Prostate gland (tissue), 2 donors: Measurements from ENCODE around the gene GLIPR2. TPM values are rescaled to one million over a fixed set of nuclear protein-coding genes. Genes with fewer than 3 reads are reported as not detected.
"Not testable (repeated sequence)": the region's sequence is repeated elsewhere in the genome, so short reads cannot be mapped to it uniquely, and the experiment has no call there.

Experiments
- DNase-seq: peaks from one replicate; pipeline ENCODE4 v3.0.0-alpha.2; 2019; ENCODE audit warnings: low spot score
- H3K27ac ChIP-seq, 2 donors: fragments of 200-600 bp; sonication (generic); 2 replicates each; pipeline ENCODE4 v1.5.1; 2017 to 2019
- H3K27me3 ChIP-seq: fragments of 200-600 bp; sonication (generic); replicated peaks from 2 replicates; pipeline ENCODE4 v1.5.1; 2019; ENCODE audit not compliant: insufficient read depth
- H3K36me3 ChIP-seq, 2 donors: fragments of 200-600 bp; sonication (generic); 1 replicate in 1 of 2; 2 replicates in 1 of 2; pipeline versions ENCODE4 v1.5.1 to v1.8.1; 2017 to 2019
- H3K4me1 ChIP-seq: fragments of 200-600 bp; sonication (generic); replicated peaks from 2 replicates; pipeline ENCODE4 v1.5.1; 2019
- H3K4me3 ChIP-seq, 2 donors: fragments of 200-600 bp; sonication (generic); 2 replicates each; pipeline ENCODE4 v1.5.1; 2017 to 2019
- H3K9me3 ChIP-seq: fragments of 200-600 bp; sonication (generic); 2 replicates; pipeline ENCODE4 v1.5.1; 2017
- POLR2A ChIP-seq: fragments of 450-650 bp; IDR thresholded peaks from one replicate; pipeline ENCODE4 v1.6.1; 2016; ENCODE audit warnings: antibody characterized with exemption, mild to moderate bottlenecking
- POLR2AphosphoS5 ChIP-seq: sonication (generic); formaldehyde crosslinking; IDR thresholded peaks from one replicate; pipeline ENCODE4 v1.6.1; 2017; ENCODE audit warnings: antibody characterized with exemption
- WGBS: methylation state at CpG from one replicate; pipeline ENCODE4 v1.1.5; 2018; 5-methylcytosine and 5-hydroxymethylcytosine counted together
- intact Hi-C: fragments of 100-400 bp; cut with DNase I; formaldehyde crosslinking; loops from one replicate; pipeline ENCODE4 v1.14.2; 2022
- total RNA-seq, 2 donors: library from RNA; depleted of rRNA; stranded (reverse); fragments of >200 nt; gene quantifications; one replicate each; pipeline ENCODE4 v1.1.0, GENCODE V29; 2016
- TF ChIP-seq, protein P1 (sequence below), 4 experiments: fragments of 200-600 bp in 2 of 4; fragments of 450-650 bp in 2 of 4; sonication (generic) in 2 of 4; IDR thresholded peaks; 1 replicate in 3 of 4; 2 replicates in 1 of 4; pipeline ENCODE4 v1.5.1; 2016 to 2019; ENCODE audit warnings: antibody characterized with exemption in 4 of 4, mild to moderate bottlenecking in 2 of 4, moderate library complexity in 2 of 4

GLIPR2 gene, protein sequence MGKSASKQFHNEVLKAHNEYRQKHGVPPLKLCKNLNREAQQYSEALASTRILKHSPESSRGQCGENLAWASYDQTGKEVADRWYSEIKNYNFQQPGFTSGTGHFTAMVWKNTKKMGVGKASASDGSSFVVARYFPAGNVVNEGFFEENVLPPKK
- total RNA-seq = 10 to 100 TPM; 21.6 to 36.5 TPM

DNA sequence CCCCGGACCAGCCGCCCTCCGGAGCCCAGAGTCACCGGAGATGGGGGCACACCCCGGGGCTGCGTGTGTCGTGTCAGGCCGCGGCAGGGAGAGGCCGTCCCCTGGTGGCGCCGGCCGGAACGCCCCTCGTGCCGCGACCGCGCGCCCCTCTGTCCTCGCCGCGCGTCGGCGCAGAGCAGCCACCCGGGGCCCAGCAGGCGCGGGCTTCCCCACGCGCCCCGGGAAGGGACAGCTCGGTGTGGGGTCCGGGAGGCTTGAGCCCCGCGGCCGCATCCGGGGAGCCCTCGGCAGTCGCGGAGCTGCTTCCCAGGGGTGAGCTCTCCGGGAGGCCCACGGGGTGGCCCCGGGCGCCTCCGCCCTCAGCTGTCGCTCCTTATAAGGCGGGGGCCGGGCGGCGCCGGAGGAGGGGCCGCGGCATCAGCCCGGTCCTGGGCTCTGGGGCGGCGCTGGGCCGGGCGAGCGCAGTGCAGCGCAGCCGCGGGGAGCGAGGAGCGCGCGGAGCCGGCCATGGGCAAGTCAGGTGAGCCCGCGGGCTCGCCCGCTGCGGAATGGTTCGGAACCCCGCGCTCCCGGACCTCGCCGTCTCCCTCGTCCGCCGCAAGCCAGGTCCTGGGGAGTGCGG, at the start of gene GLIPR2:
GLIPR2 (plus strand) TSS at position 462 of the 622 bp plus-strand sequence; CDS start at position 508, 46 bp downstream.
- Histone ChIP-seq H3K36me3 (no peaks in the 10 kb centered on the region), H3K4me3 (peak within 1 kb of the TSS; percentile 63 to 91), H3K27ac (peak within 1 kb of the TSS; percentile 78 to 83), H3K27me3 (no peaks in the 10 kb centered on the region), H3K9me3 (no peaks in the 10 kb centered on the region), H3K4me1 (no peaks in the 10 kb centered on the region)
- WGBS = 1% methylated on average over 27 of the region's 83 CpGs
- peak; percentile 77 for DNase-seq
- intact Hi-C loops = loop anchor here (2.0 kb wide), 1 partner anchor 30 kb away; no protein-coding TSS in a partner anchor
- TF ChIP-seq POLR2A (peak; percentile 80), POLR2AphosphoS5 (peak; percentile 9)
- TF ChIP-seq, protein P1, sequence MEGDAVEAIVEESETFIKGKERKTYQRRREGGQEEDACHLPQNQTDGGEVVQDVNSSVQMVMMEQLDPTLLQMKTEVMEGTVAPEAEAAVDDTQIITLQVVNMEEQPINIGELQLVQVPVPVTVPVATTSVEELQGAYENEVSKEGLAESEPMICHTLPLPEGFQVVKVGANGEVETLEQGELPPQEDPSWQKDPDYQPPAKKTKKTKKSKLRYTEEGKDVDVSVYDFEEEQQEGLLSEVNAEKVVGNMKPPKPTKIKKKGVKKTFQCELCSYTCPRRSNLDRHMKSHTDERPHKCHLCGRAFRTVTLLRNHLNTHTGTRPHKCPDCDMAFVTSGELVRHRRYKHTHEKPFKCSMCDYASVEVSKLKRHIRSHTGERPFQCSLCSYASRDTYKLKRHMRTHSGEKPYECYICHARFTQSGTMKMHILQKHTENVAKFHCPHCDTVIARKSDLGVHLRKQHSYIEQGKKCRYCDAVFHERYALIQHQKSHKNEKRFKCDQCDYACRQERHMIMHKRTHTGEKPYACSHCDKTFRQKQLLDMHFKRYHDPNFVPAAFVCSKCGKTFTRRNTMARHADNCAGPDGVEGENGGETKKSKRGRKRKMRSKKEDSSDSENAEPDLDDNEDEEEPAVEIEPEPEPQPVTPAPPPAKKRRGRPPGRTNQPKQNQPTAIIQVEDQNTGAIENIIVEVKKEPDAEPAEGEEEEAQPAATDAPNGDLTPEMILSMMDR (IDR thresholded peaks at IDR 0.05) = peak in 3 of 4 experiments; percentile 17 to 41 (median 29)

DNA sequence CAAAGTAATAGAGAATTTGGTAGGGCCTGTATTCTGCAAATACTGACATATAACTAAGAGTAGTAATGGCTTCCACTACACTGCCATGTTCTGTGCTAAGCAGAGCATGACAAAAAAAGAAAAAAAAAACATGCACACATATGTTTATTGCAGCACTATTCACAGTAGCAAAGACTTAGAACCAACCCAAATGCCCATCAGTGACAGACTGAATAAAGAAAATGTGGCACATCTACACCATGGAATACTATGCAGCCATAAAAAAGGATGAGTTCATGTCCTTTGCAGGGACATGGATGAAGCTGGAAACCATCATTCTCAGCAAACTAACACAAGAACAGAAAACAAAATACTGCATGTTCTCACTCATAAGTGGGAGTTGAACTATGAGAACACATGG, 49.5 kb upstream of the GLIPR2 start:
- H3K4me3 ChIP-seq, H3K27me3 ChIP-seq, H3K36me3 ChIP-seq, H3K27ac ChIP-seq, DNase-seq, H3K4me1 ChIP-seq, H3K9me3 ChIP-seq, intact Hi-C loops: not testable (repeated sequence)

DNA sequence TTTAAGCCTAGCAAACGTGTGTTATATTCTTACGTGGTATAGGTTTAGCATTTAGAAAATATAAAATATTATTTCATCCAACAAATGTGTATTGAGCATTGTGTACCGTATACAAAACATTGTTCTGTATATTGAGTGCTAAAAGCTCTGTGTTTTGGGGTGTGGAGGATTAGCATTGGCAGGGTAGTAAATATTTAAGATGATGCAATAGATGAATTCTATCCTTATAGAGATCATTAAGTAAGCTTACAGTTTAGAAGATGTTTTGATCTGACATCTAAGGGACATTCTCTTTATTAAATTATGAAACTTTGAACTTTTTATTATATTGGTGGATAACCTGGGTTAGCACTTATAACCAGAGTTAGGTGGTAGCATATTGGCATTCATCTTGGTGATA, 48.5 kb upstream of the GLIPR2 start:
- Histone ChIP-seq H3K9me3 (no peaks in the 10 kb centered on the region), H3K36me3 (no peaks in the 10 kb centered on the region), H3K27ac (no peak overlapping the region), H3K4me1 (no peaks in the 10 kb centered on the region), H3K4me3 (no peak overlapping the region), H3K27me3 (no peaks in the 10 kb centered on the region)
- intact Hi-C loops = no loop called here
- WGBS = 91% methylated on average over 3 of the region's 3 CpGs
- DNase-seq = no peak
- TF ChIP-seq POLR2A = no peak
- TF ChIP-seq, protein P1 (IDR thresholded peaks at IDR 0.05) = no peak

DNA sequence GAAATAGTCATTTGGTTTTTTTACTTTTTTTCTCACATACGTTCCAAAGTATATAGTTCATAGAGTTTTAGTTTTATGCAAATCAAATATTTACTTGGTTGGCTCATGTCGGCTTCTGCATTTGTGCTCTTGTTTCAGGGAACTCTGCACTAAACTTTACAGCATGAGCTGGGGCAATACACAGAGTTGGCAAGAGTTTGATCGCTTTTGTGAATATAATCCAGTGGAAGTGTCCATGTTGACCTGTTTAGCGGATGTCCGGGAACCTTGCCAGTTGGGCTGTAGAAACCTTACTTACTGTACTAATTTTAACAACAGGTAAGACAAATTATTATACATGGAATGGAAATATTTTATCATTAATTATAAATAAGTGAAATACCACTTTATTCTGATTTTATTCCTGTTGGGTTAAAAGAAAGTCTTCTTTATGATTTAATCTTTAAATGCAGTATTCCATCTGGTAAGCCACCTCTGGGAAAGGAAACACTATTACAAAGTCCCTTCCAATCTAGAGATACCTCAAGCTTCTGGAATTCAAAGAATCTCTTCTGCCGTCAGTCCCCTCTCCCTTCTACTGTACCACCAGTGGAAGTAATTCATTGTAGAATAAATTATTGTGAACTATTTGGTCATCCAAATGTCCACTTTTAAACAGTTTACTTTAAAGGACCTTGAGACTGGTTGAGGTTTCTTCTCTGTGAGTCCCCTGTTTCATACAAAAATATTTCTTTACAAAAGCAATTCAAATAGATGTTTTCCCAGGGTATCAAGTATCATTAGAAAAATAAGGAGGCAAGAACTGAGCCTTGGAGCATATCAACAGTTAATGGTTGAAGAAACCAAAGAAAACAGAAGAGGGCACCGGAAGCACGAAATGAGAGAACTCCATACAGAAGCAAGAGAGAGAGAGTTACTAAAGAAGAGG, 45.2 kb upstream of the GLIPR2 start:
- H3K9me3 ChIP-seq = no peaks in the 10 kb centered on the region
- H3K27ac ChIP-seq = no peak overlapping the region
- TF ChIP-seq, protein P1 (IDR thresholded peaks at IDR 0.05) = no peak
- TF ChIP-seq POLR2AphosphoS5 (peak; percentile 33), POLR2A (no peak)
- H3K36me3 ChIP-seq = no peaks in the 10 kb centered on the region
- no peaks in the 10 kb centered on the region for H3K4me1 ChIP-seq
- DNase-seq = peak; percentile 46
- H3K27me3 ChIP-seq = no peaks in the 10 kb centered on the region
- intact Hi-C loops = no loop called here
- H3K4me3 ChIP-seq = no peak overlapping the region
- WGBS = 25% methylated on average over 8 of the region's 8 CpGs

DNA sequence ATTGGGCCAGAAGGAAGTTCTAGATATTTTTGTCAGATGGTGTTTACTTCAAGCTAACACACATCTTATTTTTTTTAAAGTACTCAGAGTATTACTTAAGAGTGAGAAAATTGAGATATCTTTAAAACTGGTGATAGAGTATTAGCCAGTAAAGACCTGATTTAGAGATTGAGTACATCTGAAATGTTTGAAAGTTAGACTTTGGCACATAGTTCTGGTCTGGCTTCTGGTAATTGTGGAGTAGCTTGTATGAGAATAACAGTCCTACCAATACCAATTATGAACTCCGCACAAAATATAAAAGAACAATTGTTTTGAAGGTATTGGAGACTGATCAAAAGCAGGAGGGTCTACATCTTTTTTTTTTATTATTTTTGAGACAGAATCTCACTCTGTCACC, 44.5 kb upstream of the GLIPR2 start:
- intact Hi-C loops = no loop called here
- H3K27ac ChIP-seq = no peak overlapping the region
- TF ChIP-seq POLR2A (no peak), POLR2AphosphoS5 (no peak)
- TF ChIP-seq, protein P1 (IDR thresholded peaks at IDR 0.05) = no peak

More for the DNA sequence above, 44.5 kb upstream of the GLIPR2 start:
- H3K27me3 ChIP-seq = no peaks in the 10 kb centered on the region
- WGBS = 93% methylated on average over 1 of the region's 1 CpG
- H3K4me3 ChIP-seq = no peak overlapping the region
- H3K36me3 ChIP-seq = no peaks in the 10 kb centered on the region
- no peaks in the 10 kb centered on the region for H3K4me1 ChIP-seq
- no peaks in the 10 kb centered on the region for H3K9me3 ChIP-seq
- no peak for DNase-seq
